DND-41 (cell line): ENCODE measurements around the gene CSRNP2.

Experiments
- ATAC-seq: fragments of 200-7000 bp; cut with Tn5 transposase; 3 replicates; pipeline ENCODE4 v1.9.1; 2021; ENCODE audit warnings: low read depth; ENCODE audit not compliant: insufficient read depth
- DNase-seq: peaks from one replicate; pipeline ENCODE4 v3.0.0-alpha.2; 2020
- H2AFZ ChIP-seq: 2 replicates; pipeline ENCODE4 v1.6.0; 2012; ENCODE audit warnings: low read depth, low read length
- H3K27ac ChIP-seq: 2 replicates; pipeline ENCODE4 v1.5.1; 2012; ENCODE audit warnings: low read length, inconsistent platforms
- H3K27me3 ChIP-seq: fragments of 200-600 bp; sonication (generic); 2 replicates; pipeline ENCODE4 v1.6.0; 2012; ENCODE audit warnings: low read length, mild to moderate bottlenecking, inconsistent platforms; ENCODE audit not compliant: insufficient read depth, poor library complexity
- H3K36me3 ChIP-seq: 2 replicates; pipeline ENCODE4 v1.5.1; 2012; ENCODE audit warnings: low read length, inconsistent platforms; ENCODE audit not compliant: insufficient read depth
- H3K4me1 ChIP-seq: 2 replicates; pipeline ENCODE4 v1.5.1; 2012; ENCODE audit warnings: mild to moderate bottlenecking, low read length; ENCODE audit not compliant: insufficient read depth
- H3K4me2 ChIP-seq: 2 replicates; pipeline ENCODE4 v1.6.0; 2012; ENCODE audit warnings: mild to moderate bottlenecking, moderate library complexity, low read length, inconsistent platforms; ENCODE audit not compliant: insufficient read depth
- H3K4me3 ChIP-seq, 2 experiments: fragments of 200-600 bp in 1 of 2; shearing (Covaris generic) in 1 of 2; 2 replicates each; pipeline ENCODE4 v1.5.1; 2012 to 2016; ENCODE audit warnings: inconsistent platforms in 2 of 2, low read length in 2 of 2, mild to moderate bottlenecking in 2 of 2, low read depth in 1 of 2, moderate library complexity in 1 of 2
- H3K79me2 ChIP-seq: 2 replicates; pipeline ENCODE4 v1.6.0; 2012; ENCODE audit warnings: low read length, inconsistent platforms; ENCODE audit not compliant: insufficient read depth
- H3K9ac ChIP-seq: 2 replicates; pipeline ENCODE4 v1.6.0; 2012; ENCODE audit warnings: low read depth, mild to moderate bottlenecking, inconsistent platforms, low read length, moderate library complexity
- H3K9me3 ChIP-seq: 2 replicates; pipeline ENCODE4 v1.5.1; 2012; ENCODE audit warnings: low read length, moderate library complexity, mild to moderate bottlenecking, inconsistent platforms; ENCODE audit not compliant: insufficient read depth, severe bottlenecking
- H4K20me1 ChIP-seq: 2 replicates; pipeline ENCODE4 v1.6.0; 2012; ENCODE audit warnings: low read length; ENCODE audit not compliant: insufficient read depth
- EZH2 ChIP-seq: IDR thresholded peaks from 3 replicates; pipeline ENCODE4 v1.6.1; 2012; ENCODE audit warnings: borderline replicate concordance, low read depth, mild to moderate bottlenecking, moderate library complexity, low read length, inconsistent platforms; ENCODE audit not compliant: severe bottlenecking
- TF ChIP-seq, protein P1 (sequence below): IDR thresholded peaks from 2 replicates; pipeline ENCODE4 v1.5.1; 2012; ENCODE audit warnings: borderline replicate concordance, low read length, moderate library complexity, mild to moderate bottlenecking; ENCODE audit not compliant: poor library complexity, severe bottlenecking; ENCODE audit errors: extremely low read depth

The CSRNP2 gene

GRCh38 chr12:51070004-51070403 lies 13.4 kb downstream of the CSRNP2 start:
- no peak overlapping the region for H2AFZ ChIP-seq
- DNase-seq (peak; percentile 60), ATAC-seq (peak; percentile 80)
- TF ChIP-seq, protein P1, sequence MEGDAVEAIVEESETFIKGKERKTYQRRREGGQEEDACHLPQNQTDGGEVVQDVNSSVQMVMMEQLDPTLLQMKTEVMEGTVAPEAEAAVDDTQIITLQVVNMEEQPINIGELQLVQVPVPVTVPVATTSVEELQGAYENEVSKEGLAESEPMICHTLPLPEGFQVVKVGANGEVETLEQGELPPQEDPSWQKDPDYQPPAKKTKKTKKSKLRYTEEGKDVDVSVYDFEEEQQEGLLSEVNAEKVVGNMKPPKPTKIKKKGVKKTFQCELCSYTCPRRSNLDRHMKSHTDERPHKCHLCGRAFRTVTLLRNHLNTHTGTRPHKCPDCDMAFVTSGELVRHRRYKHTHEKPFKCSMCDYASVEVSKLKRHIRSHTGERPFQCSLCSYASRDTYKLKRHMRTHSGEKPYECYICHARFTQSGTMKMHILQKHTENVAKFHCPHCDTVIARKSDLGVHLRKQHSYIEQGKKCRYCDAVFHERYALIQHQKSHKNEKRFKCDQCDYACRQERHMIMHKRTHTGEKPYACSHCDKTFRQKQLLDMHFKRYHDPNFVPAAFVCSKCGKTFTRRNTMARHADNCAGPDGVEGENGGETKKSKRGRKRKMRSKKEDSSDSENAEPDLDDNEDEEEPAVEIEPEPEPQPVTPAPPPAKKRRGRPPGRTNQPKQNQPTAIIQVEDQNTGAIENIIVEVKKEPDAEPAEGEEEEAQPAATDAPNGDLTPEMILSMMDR, result no peak
- TF ChIP-seq EZH2, result no peak
- H3K27me3 ChIP-seq, result no peaks in the 10 kb centered on the region
- peaks cover 3% of the 10 kb centered on the region; the same call in 1 of the 2 replicates for H4K20me1 ChIP-seq
- H3K27ac ChIP-seq, result no peak overlapping the region; the same call in 1 of the 2 replicates
- 0 out of 2 replicates have a peak, but pooled peaks cover under 1% of the 10 kb centered on the region for H3K4me1 ChIP-seq
- no peak overlapping the region for H3K9ac ChIP-seq
- H3K9me3 ChIP-seq, result no peaks in the 10 kb centered on the region
- H3K4me2 ChIP-seq, result no peak overlapping the region
- H3K4me3 ChIP-seq, result no peak overlapping the region
- no peaks in the 10 kb centered on the region for H3K79me2 ChIP-seq
- peaks cover 77% of the 10 kb centered on the region for H3K36me3 ChIP-seq

DNA sequence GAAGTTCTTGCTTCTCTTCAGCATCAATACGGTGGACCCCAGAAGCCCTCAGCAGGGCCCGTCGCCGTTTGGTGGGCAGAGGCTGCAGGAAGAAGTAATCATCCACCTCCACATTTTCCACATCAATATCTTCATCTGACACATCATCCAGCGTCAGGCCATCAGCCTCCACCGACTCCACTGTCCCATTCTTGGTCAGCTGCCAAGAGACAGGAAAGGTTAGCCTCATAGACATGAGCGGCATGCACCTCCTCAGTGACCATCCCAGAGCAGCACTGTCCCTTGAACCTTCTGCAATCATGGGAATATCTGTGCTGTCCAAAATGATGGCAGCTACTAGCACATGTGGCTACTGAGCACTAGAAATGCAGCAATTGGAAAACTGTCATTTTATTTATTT lies 15.6 kb downstream of the CSRNP2 start:
- Histone ChIP-seq H3K9me3 (no peaks in the 10 kb centered on the region), H3K36me3 (peaks cover 83% of the 10 kb centered on the region), H3K27me3 (no peaks in the 10 kb centered on the region), H3K9ac (no peak overlapping the region), H4K20me1 (no peaks in the 10 kb centered on the region), H3K79me2 (no peaks in the 10 kb centered on the region), H3K27ac (no peak overlapping the region), H3K4me1 (no peaks in the 10 kb centered on the region), H2AFZ (no peak overlapping the region), H3K4me2 (no peak overlapping the region), H3K4me3 (no peak overlapping the region)
- DNase-seq, result no peak
- TF ChIP-seq EZH2, result no peak
- TF ChIP-seq, protein P1, result no peak
- ATAC-seq, result no peak

DNA sequence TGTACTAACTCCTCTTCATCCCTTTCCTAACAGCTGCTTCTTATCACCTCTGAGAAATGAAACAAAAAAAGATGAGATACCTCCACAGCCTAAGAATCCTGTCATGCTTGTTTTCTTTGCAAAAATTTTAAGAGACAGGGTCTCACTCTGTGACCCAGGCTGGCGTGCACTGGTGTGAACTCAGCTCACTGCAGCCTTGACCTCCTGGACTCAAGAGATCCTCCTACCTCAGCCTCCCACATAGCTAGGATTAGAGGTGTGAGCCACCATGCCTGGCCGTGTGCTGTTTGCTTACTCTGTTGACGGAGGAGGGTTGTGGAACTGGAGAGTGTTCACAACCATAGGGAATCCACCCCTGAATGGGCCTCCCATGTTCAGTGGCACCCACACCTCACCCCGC lies 16.2 kb downstream of the CSRNP2 start:
- H3K79me2 ChIP-seq, result no peaks in the 10 kb centered on the region
- no peak for DNase-seq
- no peaks in the 10 kb centered on the region for H3K9me3 ChIP-seq
- no peaks in the 10 kb centered on the region for H3K4me1 ChIP-seq
- H3K27ac ChIP-seq, result no peak overlapping the region
- no peaks in the 10 kb centered on the region for H3K27me3 ChIP-seq
- peaks cover 84% of the 10 kb centered on the region for H3K36me3 ChIP-seq
- ATAC-seq, result no peak
- TF ChIP-seq, protein P1, result no peak
- no peak for TF ChIP-seq EZH2
- no peaks in the 10 kb centered on the region for H4K20me1 ChIP-seq
- H3K4me3 ChIP-seq, result no peak overlapping the region
- H3K4me2 ChIP-seq, result no peak overlapping the region
- no peak overlapping the region for H2AFZ ChIP-seq
- H3K9ac ChIP-seq, result no peak overlapping the region

DNA sequence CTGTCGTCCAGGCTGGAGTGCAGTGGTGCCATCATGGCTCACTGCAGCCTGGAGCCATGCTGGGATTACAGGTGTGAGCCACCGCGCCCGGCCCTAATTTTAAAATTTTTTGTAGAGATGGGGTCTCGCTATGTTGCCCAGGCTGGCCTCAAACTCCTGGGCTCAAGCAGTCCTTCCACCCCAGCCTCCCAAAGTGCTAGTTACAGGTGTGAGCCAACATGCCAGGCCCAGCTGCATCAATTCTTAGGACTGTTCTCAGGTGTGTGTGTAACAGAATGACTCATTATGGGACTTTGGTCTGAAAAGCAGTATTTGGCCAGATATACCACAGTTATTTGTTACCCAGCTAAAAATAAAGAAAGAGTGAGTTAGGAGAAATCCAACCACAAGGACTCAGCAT lies 17.9 kb downstream of the CSRNP2 start:
- H3K36me3 ChIP-seq, result peaks cover 83% of the 10 kb centered on the region
- no peaks in the 10 kb centered on the region for H3K27me3 ChIP-seq
- DNase-seq (no peak), ATAC-seq (no peak)
- TF ChIP-seq EZH2, result no peak
- no peak overlapping the region for H3K4me2 ChIP-seq
- 0 out of 2 replicates have a peak, but pooled peaks cover 6% of the 10 kb centered on the region for H4K20me1 ChIP-seq
- H2AFZ ChIP-seq, result no peak overlapping the region
- no peaks in the 10 kb centered on the region for H3K79me2 ChIP-seq
- no peak overlapping the region for H3K27ac ChIP-seq
- no peak overlapping the region for H3K4me3 ChIP-seq
- H3K9ac ChIP-seq, result no peak overlapping the region
- no peaks in the 10 kb centered on the region for H3K9me3 ChIP-seq
- H3K4me1 ChIP-seq, result no peaks in the 10 kb centered on the region
